Measurements from ENCODE around the gene SYK. TPM values are rescaled to one million over a fixed set of nuclear protein-coding genes. Genes with fewer than 3 reads are reported as not detected.

The SYK gene
- polyA plus RNA-seq, 1 of the 3 experiments (the other 2 are of a cell fraction): not detected

GRCh38 chr9:90927496-90927895 lies 125.9 kb downstream of the SYK start:
- Histone ChIP-seq H3K36me3 (replicated peaks in 1 of 2; ENCODE audit: control insufficient read depth in 1 of 2, insufficient read depth in 2 of 2, low read length in 1 of 2) (no peaks in the 10 kb centered on the region), H3K27ac (ENCODE audit: low read depth in 2 of 2, low read length in 1 of 2) (no peak overlapping the region), H3K9ac (no peak overlapping the region), H3K9me3 (no peaks in the 10 kb centered on the region), H3F3A (replicated peaks; ENCODE audit: insufficient read depth) (peaks cover 7% of the 10 kb centered on the region), H3K27me3 (ENCODE audit: insufficient read depth) (no peaks in the 10 kb centered on the region), H2AFZ (ENCODE audit: low read depth) (no peak overlapping the region), H3K4me2 (no peak overlapping the region), H3K4me1 (ENCODE audit: control insufficient read depth in 1 of 2, insufficient read depth in 2 of 2, low read depth in 1 of 2, low read length in 1 of 2) (peaks cover 4 to 7% of the 10 kb centered on the region in 2 experiments; a peak in 2 of 4 replicates), H4K20me1 (ENCODE audit: insufficient read depth) (no peaks in the 10 kb centered on the region), H3K79me2 (ENCODE audit: insufficient read depth) (no peaks in the 10 kb centered on the region), H3K9me2 (no peaks in the 10 kb centered on the region), H3K4me3 (ENCODE audit: low read depth in 2 of 2, low read length in 1 of 2) (no peak overlapping the region)
- no peak for TF ChIP-seq TAF1 (IDR thresholded peaks at IDR 0.05; ENCODE audit: borderline replicate concordance, low read depth, low read length)
- no peak for TF ChIP-seq GATA2 (CRISPR knock-in tag; IDR thresholded peaks at IDR 0.05)
- TF ChIP-seq EP300 (IDR thresholded peaks at IDR 0.05; ENCODE audit: borderline replicate concordance in 1 of 2, low read depth in 1 of 2, low read length in 1 of 2): no peak
- CTCF ChIA-PET: no interaction called here
- POLR2A ChIA-PET: no interaction called here
- WGBS (ENCODE audit: low lambda C conversion rate): 64% methylated on average over 6 of the region's 6 CpGs
- DNase-seq: no peak

GRCh38 chr9:90929626-90930025 lies 128.0 kb downstream of the SYK start:
- H3K9me3 ChIP-seq: no peaks in the 10 kb centered on the region
- DNase-seq: no peak
- TF ChIP-seq TAF1 (IDR thresholded peaks at IDR 0.05; ENCODE audit: borderline replicate concordance, low read depth, low read length) (no peak), TCF12 (IDR thresholded peaks at IDR 0.05) (no peak), RCOR1 (IDR thresholded peaks at IDR 0.05; ENCODE audit: low read length) (no peak), MEF2A (IDR thresholded peaks at IDR 0.05; ENCODE audit: borderline replicate concordance, low read depth) (no peak), FOXJ3 (CRISPR knock-in tag; IDR thresholded peaks at IDR 0.05) (no peak), SIN3A (IDR thresholded peaks at IDR 0.05; ENCODE audit: borderline replicate concordance, low read depth, low read length) (no peak)
- TF ChIP-seq, protein P1, sequence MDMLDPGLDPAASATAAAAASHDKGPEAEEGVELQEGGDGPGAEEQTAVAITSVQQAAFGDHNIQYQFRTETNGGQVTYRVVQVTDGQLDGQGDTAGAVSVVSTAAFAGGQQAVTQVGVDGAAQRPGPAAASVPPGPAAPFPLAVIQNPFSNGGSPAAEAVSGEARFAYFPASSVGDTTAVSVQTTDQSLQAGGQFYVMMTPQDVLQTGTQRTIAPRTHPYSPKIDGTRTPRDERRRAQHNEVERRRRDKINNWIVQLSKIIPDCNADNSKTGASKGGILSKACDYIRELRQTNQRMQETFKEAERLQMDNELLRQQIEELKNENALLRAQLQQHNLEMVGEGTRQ (IDR thresholded peaks at IDR 0.05; ENCODE audit: borderline replicate concordance, low read depth, low read length): no peak
- no peak overlapping the region for H3K27ac ChIP-seq (ENCODE audit: low read depth in 2 of 2, low read length in 1 of 2)
- H3K79me2 ChIP-seq (ENCODE audit: insufficient read depth): no peaks in the 10 kb centered on the region
- no peaks in the 10 kb centered on the region for H3K27me3 ChIP-seq (ENCODE audit: insufficient read depth)
- peaks cover 7% of the 10 kb centered on the region for H3F3A ChIP-seq (replicated peaks; ENCODE audit: insufficient read depth)
- ChIA-PET POLR2A (no interaction called here), CTCF (interaction anchor here (1.2 kb wide), 1 partner anchor 14 kb away, joined by 4 read pairs; no protein-coding TSS in a partner anchor)
- no peak overlapping the region for H2AFZ ChIP-seq (ENCODE audit: low read depth)
- peaks cover 4 to 7% of the 10 kb centered on the region in 2 experiments; a peak in 2 of 4 replicates for H3K4me1 ChIP-seq (ENCODE audit: control insufficient read depth in 1 of 2, insufficient read depth in 2 of 2, low read depth in 1 of 2, low read length in 1 of 2)
- 64% methylated on average over 4 of the region's 4 CpGs for WGBS (ENCODE audit: low lambda C conversion rate)
- no peaks in the 10 kb centered on the region for H3K9me2 ChIP-seq
- H4K20me1 ChIP-seq (ENCODE audit: insufficient read depth): no peaks in the 10 kb centered on the region
- no peaks in the 10 kb centered on the region for H3K36me3 ChIP-seq (replicated peaks in 1 of 2; ENCODE audit: control insufficient read depth in 1 of 2, insufficient read depth in 2 of 2, low read length in 1 of 2)
- no peak overlapping the region for H3K9ac ChIP-seq
- H3K4me2 ChIP-seq: no peak overlapping the region
- H3K4me3 ChIP-seq (ENCODE audit: low read depth in 2 of 2, low read length in 1 of 2): no peak overlapping the region

DNA sequence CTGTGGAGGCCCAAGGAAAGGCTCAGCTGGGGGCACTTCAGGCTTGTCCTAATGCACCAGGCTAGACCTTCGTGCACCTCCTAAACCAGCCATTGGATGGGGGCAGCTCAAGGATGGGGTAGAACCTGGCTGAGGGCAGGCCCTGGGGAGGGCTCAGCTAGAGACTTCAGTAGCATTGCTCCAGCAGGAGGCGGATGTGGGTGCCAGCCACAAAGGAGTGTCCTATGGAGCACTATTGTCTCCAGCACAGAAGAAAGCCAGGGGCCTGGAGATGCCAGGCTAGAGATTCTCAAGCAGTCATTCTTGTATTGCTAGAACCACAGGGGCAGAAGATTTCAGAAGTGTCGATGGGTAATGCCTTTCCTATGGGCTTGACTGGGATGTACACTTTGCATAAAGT lies 131.8 kb downstream of the SYK start:
- Histone ChIP-seq H4K20me1 (ENCODE audit: insufficient read depth) (no peaks in the 10 kb centered on the region), H3K9me2 (no peaks in the 10 kb centered on the region), H3K27me3 (ENCODE audit: insufficient read depth) (no peaks in the 10 kb centered on the region; the same call in 1 of the 2 replicates), H3K79me2 (ENCODE audit: insufficient read depth) (no peaks in the 10 kb centered on the region), H3F3A (replicated peaks; ENCODE audit: insufficient read depth) (no peaks in the 10 kb centered on the region), H3K27ac (ENCODE audit: low read depth in 2 of 2, low read length in 1 of 2) (no peak overlapping the region), H3K4me3 (ENCODE audit: low read depth in 2 of 2, low read length in 1 of 2) (no peak overlapping the region), H3K4me1 (ENCODE audit: control insufficient read depth in 1 of 2, insufficient read depth in 2 of 2, low read depth in 1 of 2, low read length in 1 of 2) (no peaks in the 10 kb centered on the region), H3K36me3 (replicated peaks in 1 of 2; ENCODE audit: control insufficient read depth in 1 of 2, insufficient read depth in 2 of 2, low read length in 1 of 2) (no peaks in the 10 kb centered on the region), H2AFZ (ENCODE audit: low read depth) (no peak overlapping the region), H3K9ac (no peak overlapping the region), H3K9me3 (no peaks in the 10 kb centered on the region), H3K4me2 (no peak overlapping the region)
- 19% methylated on average over 3 of the region's 3 CpGs for WGBS (ENCODE audit: low lambda C conversion rate)
- DNase-seq: no peak
- POLR2A ChIA-PET: no interaction called here
- CTCF ChIA-PET: interaction anchor here (9.2 kb wide), 1 partner anchor 18 kb away, joined by 44 read pairs; no protein-coding TSS in a partner anchor
- TF ChIP-seq TEAD4 (IDR thresholded peaks at IDR 0.05; ENCODE audit: borderline replicate concordance, insufficient read depth): no peak
- TF ChIP-seq JUND (IDR thresholded peaks at IDR 0.05): no peak
- no peak for TF ChIP-seq SIN3A (IDR thresholded peaks at IDR 0.05; ENCODE audit: borderline replicate concordance, low read depth, low read length)
- TF ChIP-seq SMC3 (IDR thresholded peaks at IDR 0.05; ENCODE audit: low read depth, low read length): no peak
- TF ChIP-seq, protein P2, sequence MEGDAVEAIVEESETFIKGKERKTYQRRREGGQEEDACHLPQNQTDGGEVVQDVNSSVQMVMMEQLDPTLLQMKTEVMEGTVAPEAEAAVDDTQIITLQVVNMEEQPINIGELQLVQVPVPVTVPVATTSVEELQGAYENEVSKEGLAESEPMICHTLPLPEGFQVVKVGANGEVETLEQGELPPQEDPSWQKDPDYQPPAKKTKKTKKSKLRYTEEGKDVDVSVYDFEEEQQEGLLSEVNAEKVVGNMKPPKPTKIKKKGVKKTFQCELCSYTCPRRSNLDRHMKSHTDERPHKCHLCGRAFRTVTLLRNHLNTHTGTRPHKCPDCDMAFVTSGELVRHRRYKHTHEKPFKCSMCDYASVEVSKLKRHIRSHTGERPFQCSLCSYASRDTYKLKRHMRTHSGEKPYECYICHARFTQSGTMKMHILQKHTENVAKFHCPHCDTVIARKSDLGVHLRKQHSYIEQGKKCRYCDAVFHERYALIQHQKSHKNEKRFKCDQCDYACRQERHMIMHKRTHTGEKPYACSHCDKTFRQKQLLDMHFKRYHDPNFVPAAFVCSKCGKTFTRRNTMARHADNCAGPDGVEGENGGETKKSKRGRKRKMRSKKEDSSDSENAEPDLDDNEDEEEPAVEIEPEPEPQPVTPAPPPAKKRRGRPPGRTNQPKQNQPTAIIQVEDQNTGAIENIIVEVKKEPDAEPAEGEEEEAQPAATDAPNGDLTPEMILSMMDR (IDR thresholded peaks at IDR 0.05): no peak
- TF ChIP-seq CHD2 (IDR thresholded peaks at IDR 0.05; ENCODE audit: low read length, partially characterized antibody): no peak
- TF ChIP-seq EZH2phosphoT487 (IDR thresholded peaks at IDR 0.05; ENCODE audit: borderline replicate concordance, low read depth): no peak
- TF ChIP-seq RAD21 (IDR thresholded peaks at IDR 0.05; ENCODE audit: low read length): no peak
- TF ChIP-seq GATA2 (CRISPR knock-in tag; IDR thresholded peaks at IDR 0.05): no peak
- no peak for TF ChIP-seq POLR2AphosphoS5 (IDR thresholded peaks at IDR 0.05; ENCODE audit: low read depth, low read length)
- TF ChIP-seq, protein P3, sequence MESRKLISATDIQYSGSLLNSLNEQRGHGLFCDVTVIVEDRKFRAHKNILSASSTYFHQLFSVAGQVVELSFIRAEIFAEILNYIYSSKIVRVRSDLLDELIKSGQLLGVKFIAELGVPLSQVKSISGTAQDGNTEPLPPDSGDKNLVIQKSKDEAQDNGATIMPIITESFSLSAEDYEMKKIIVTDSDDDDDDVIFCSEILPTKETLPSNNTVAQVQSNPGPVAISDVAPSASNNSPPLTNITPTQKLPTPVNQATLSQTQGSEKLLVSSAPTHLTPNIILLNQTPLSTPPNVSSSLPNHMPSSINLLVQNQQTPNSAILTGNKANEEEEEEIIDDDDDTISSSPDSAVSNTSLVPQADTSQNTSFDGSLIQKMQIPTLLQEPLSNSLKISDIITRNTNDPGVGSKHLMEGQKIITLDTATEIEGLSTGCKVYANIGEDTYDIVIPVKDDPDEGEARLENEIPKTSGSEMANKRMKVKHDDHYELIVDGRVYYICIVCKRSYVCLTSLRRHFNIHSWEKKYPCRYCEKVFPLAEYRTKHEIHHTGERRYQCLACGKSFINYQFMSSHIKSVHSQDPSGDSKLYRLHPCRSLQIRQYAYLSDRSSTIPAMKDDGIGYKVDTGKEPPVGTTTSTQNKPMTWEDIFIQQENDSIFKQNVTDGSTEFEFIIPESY (IDR thresholded peaks at IDR 0.05; ENCODE audit: borderline replicate concordance, low read depth): no peak
